ENCODE data around the gene HMOX2.
A peak's percentile ranks its signal among the peaks of the same experiment; 100 is the strongest.

HMOX2 gene

GRCh38 chr16:4475880-4476788 is at the start of gene HMOX2:
Gene HMOX2 (plus strand): TSS chr16:4476398. CDS start chr16:4505525, 29,127 bp downstream.
- peak; percentile 70 to 78 for DNase-seq (ENCODE audit: low read depth in 2 of 2)

DNA sequence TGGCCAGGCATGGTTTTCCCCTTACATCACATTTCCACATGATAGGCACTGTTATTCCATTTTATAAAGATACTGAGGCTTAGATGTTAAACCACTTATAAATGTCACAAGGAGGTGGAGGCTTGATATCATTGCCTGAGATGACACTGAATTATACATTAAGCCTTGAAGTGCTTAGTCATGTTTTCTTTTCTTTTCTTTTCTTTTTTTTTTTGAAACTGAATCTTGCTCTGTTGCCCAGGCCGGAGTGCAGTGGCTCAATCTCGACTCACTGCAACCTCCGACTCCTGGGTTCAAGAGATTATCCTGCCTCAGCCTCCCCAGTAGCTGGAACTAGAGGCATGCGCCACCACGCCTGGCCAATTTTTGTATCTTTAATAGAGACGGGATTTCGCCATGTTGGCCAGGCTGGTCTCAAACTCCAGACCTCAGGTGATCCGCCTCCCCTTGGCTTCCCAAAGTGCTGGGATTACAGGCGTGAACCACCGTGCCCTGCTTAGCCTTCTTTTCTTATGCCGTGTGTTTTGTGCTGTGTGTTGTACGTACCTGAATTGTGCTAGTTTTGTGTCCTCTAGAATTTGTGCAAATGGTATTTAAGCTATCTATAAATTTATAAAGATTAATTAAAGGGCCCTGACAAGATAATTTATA is 49.4 kb upstream of the HMOX2 start:
- DNase-seq (ENCODE audit: low read depth in 2 of 2), result no peak

GRCh38 chr16:4428500-4428899 is 47.7 kb upstream of the HMOX2 start:
- no peak for DNase-seq (ENCODE audit: low read depth in 2 of 2)

- no peak for DNase-seq (ENCODE audit: low read depth in 2 of 2)
Measured at GRCh38 chr16:4431023-4431422, 45.2 kb upstream of the HMOX2 start.

GRCh38 chr16:4433228-4433627 is 43.0 kb upstream of the HMOX2 start:
- no peak for DNase-seq (ENCODE audit: low read depth in 2 of 2)

GRCh38 chr16:4433914-4434787 is 42.0 kb upstream of the HMOX2 start:
- no peak for DNase-seq (ENCODE audit: low read depth in 2 of 2)

GRCh38 chr16:4435337-4436067 is 40.7 kb upstream of the HMOX2 start:
- no peak for DNase-seq (ENCODE audit: low read depth in 2 of 2)

- no peak for DNase-seq (ENCODE audit: low read depth in 2 of 2)
Measured at GRCh38 chr16:4437366-4437765, 38.8 kb upstream of the HMOX2 start.

GRCh38 chr16:4442371-4442770 is 33.8 kb upstream of the HMOX2 start:
- DNase-seq (ENCODE audit: low read depth in 2 of 2), result no peak

- no peak for DNase-seq (ENCODE audit: low read depth in 2 of 2)
Measured at GRCh38 chr16:4443271-4443670, 32.9 kb upstream of the HMOX2 start.

GRCh38 chr16:4443986-4444385 is 32.2 kb upstream of the HMOX2 start:
- DNase-seq (ENCODE audit: low read depth in 2 of 2), result no peak

DNA sequence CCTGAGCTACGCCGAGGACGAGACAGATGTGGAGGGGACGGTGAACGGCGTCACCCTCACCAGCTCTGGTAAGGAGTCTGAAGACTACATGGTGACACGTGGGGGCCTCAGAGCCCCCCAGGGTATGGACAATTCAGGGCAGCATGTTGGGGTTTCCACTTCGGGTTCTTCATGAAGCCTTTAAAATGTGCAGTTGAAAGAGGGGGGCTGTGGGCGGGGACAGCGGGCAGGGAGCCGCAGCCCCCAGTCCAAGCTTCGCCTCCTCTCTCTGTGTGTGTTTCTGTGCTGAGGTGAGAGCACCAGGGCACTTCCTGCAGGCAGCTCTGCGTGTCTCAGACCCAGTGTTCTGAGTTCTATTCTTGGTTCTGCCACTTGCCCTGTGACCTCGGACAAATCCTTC is 25.8 kb upstream of the HMOX2 start:
- DNase-seq (ENCODE audit: low read depth in 2 of 2), result no peak

- no peak for DNase-seq (ENCODE audit: low read depth in 2 of 2)
Measured at GRCh38 chr16:4450931-4451519, 25.2 kb upstream of the HMOX2 start.

DNA sequence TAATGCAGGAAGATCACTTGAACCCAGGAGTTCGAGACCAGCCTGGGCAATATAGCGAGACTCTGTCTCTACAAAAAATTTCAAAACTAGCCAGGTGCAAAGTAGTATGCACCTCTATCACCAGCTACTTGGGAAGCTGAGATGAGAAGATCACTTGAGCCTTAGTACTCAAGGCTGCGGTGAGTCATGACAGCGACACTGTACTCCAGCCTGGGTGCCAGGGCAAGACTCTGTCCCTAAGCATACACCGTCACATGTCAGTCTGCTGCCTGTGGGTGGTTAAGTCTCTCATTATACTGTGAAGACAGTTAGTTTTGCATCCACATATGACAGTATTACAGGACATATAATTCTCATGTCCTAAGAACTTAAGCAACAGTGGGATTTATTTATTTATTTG is 23.5 kb upstream of the HMOX2 start:
- no peak for DNase-seq (ENCODE audit: low read depth in 2 of 2)

DNA sequence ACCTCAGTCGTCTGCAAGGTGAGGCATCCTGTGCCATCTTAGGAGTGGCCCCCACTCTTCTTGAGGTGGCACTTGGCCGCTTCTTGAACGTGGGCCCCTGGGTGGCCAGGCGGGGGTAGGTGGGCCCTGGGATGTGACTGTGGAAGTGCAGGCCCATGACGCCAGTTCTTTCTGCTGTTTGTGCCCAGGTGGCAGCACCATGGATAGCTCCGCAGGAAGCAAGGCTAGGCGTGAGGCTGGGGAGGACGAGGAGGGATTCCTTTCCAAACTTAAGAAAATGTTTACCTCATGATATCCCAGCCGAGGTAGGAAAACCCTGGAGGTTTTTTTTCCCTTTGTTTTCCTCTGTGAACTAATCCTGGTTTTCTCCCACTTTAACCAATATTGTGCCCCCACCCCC is 21.6 kb upstream of the HMOX2 start:
- DNase-seq (ENCODE audit: low read depth in 2 of 2), result no peak

- DNase-seq (ENCODE audit: low read depth in 2 of 2), result no peak
Measured at GRCh38 chr16:4455081-4455480, 21.1 kb upstream of the HMOX2 start.

GRCh38 chr16:4455951-4456350 is 20.2 kb upstream of the HMOX2 start:
- DNase-seq (ENCODE audit: low read depth in 2 of 2), result no peak

- DNase-seq (ENCODE audit: low read depth in 2 of 2), result no peak
Measured at GRCh38 chr16:4460936-4461249, 15.3 kb upstream of the HMOX2 start.

- DNase-seq (ENCODE audit: low read depth in 2 of 2), result no peak
Measured at GRCh38 chr16:4461250-4462085, 14.7 kb upstream of the HMOX2 start.

- no peak for DNase-seq (ENCODE audit: low read depth in 2 of 2)
Measured at GRCh38 chr16:4463522-4464163, 12.6 kb upstream of the HMOX2 start.

Data from fibroblast of skin of left biceps (primary cell).